ENCODE data around the gene TTLL10.
"Not testable (repeated sequence)": the region's sequence is repeated elsewhere in the genome, so short reads cannot be mapped to it uniquely, and the experiment has no call there.

The TTLL10 gene

DNA sequence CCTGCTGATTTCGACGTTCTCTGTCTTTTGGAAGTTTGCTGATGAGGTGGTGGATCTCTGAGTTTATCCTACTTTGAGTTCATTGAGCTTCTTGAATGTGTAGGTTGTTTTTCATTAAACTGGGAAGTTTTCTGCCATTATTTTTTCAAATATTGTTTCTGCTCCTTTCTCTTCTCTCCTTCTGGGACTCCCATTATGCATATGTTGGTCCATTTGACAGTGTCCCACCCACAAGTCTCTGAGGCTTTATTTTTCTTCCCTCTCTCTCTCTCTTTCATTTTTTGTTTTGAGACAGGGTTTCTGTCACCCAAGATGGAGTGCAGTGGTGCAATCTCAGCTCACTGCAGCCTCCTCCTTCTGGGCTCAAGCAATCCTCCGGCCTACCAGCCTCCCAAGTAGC lies 21.0 kb downstream of the TTLL10 start:
- DNase-seq, result no peak

GRCh38 chr1:1195726-1196125 lies 22.0 kb downstream of the TTLL10 start:
- DNase-seq, result not testable (repeated sequence)

DNA sequence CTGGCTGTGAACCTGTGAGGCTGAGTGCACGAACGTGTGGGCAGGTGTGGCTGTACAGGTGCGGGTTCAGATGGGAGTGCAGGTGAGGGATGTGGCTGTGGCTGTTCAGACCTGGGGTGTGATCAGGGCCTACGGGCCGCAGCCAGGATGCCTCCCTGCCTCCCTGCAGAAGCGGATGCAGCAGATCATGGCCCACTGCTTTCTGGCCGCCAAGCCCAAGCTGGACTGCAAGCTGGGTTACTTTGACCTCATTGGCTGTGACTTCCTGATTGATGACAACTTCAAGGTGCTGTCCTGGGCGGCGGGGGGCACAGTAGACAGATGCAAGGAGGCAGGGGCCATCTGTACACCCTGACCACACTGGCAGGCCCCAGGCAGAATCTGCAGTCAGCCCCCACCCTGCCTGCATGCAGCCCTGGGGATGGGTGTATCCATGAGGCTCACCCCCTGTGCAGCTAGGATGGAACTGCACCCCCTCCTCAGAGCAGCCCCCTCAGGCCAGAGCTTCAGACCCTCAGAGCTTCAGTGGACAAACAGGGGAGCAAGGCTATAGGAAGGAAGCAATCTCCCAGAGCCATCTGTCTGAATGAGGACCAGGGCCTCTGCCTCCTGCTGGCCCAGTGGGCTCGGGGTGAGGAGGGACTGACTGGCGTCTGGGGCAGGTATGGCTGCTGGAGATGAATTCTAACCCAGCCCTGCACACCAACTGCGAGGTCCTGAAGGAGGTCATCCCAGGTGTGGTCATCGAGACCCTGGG lies 22.9 kb downstream of the TTLL10 start:
- no peak for DNase-seq

DNA sequence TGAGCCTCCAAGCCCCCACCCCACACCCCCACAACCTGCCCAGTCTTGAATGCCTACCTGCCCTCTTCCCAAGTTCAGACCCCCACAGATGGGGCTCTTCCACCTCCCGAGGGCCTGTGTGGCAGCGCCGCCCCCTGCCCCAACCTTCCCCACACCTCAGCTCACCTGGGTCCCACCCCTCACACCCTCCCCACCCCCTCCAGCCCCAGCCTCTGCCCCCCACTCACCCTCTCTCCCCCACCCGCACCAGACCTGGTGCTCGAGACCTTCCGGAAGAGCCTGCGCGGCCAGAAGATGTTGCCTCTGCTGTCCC lies 23.5 kb downstream of the TTLL10 start:
- no peak for DNase-seq

DNA sequence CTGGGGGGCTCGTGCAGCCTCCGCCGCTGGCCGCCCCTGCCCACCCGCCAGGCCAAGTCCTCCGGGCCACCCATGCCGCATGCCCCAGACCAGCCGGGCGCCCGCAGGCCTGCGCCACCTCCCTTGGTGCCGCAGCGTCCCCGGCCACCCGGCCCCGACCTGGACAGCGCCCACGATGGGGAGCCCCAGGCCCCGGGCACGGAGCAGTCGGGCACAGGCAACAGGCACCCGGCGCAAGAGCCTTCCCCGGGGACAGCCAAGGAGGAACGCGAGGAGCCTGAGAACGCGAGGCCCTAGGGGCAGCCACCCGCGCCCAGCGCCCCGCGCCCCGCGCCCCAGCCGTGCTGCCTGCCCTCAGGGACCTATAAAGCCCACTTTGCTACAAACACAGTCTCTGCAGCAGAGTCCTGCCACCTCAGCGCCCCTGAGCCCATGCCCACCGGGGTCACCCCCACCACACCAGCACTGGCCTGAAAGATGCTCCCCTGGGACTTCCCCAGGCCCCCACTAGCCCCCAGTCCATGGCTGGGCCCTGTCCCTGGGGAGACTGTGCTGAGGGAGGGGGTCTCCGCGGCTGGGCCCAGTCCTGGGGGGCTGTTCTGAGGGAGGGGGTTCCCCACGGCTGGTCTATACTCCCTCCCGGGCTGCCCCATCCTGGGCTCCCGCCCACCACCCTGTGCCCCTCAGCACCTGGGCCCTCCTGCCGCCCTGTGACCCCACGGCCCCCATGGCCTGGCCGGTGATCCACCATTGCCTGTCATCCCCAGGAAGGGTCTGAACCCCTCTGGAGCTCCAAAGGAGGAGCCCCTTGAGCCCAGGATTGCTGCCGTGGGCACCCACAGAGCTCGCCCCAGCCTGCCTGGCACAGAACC lies 24.1 kb downstream of the TTLL10 start:
- DNase-seq, result no peak

GRCh38 chr1:1198423-1199140 lies 24.9 kb downstream of the TTLL10 start:
- no peak for DNase-seq

- DNase-seq, result no peak
Observed at GRCh38 chr1:1199141-1199960, 25.7 kb downstream of the TTLL10 start.

- no peak for DNase-seq
Observed at GRCh38 chr1:1199961-1200875, 26.5 kb downstream of the TTLL10 start.

- no peak for DNase-seq
Observed at GRCh38 chr1:1200876-1201810, 27.5 kb downstream of the TTLL10 start.

DNA sequence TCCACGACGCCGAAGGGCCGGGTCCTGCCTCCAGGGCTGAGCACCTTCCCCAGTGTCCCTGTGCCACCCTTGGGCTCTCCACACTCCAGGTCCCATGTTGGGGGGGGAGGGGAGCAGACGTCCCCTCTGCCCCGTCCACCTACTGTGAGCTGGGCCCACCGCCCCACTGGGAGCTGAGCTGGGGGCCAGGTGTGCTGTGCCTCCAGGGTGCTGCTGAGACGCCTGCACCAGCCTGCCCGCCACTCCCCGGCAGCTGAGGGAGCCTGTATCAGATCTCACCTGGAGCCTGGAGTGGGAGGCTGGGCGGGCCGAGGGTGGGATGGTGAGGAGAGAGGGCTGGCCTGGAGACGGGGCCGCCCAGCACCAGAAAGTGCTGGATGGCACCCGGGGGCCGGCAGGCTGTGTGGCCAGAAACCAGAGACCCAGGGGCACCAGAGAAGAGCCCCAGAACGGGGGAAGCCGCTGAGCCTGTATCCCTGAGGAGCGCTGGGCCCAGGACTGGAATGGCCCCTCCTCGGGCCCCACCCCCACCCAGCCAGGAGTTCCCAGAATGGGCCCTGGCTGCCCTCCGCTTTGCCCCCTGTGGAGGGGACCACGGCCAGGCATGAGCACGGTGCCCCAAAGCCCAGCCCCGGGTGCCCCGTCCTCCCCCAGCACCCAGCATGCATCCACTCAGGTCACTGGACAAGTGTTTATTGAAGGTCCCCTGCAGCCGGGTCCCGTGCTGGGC lies 29.3 kb downstream of the TTLL10 start:
- no peak for DNase-seq

GRCh38 chr1:1203561-1204424 lies 30.1 kb downstream of the TTLL10 start:
- no peak for DNase-seq

GRCh38 chr1:1204425-1204920 lies 30.8 kb downstream of the TTLL10 start:
- DNase-seq, result no peak

DNA sequence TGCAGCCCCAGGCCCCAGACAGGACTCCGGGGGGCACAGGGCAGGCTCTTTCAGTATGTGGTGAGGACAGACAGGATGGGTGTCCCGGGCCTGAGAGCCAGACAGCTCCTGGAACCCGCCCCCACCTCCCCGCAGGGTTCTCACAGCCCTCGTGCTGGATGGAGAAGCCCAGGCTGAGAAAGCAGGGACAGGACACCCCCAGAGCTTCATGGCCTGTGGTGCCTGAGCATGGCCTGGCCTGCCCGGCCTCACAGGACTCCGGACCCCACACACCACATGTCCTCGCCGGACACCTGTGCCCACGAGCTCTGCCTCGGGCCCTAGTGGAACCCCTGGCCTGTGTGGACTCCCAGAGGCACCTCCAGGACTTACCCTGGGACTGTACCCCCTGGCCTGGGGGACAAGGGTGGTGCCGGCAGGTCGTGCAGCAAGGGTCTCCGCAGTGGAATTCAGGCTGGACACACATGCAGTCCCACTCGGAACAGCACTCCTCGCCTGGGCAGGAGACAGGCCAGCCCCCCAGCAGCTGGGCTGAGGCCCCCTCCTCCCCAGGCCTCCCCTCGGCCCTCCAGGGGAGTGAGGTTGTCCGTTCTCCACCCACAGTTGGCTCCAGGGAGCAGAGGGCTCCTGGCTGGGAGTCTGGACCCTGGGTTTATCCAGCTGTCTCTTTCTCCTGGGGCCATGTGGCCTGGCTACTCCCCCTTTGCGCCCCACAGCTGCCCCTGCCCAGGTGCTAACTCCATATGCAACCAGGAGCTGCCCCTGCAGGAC lies 31.5 kb downstream of the TTLL10 start:
- DNase-seq, result no peak

- DNase-seq, result no peak
Observed at GRCh38 chr1:1205769-1206375, 32.2 kb downstream of the TTLL10 start.

DNA sequence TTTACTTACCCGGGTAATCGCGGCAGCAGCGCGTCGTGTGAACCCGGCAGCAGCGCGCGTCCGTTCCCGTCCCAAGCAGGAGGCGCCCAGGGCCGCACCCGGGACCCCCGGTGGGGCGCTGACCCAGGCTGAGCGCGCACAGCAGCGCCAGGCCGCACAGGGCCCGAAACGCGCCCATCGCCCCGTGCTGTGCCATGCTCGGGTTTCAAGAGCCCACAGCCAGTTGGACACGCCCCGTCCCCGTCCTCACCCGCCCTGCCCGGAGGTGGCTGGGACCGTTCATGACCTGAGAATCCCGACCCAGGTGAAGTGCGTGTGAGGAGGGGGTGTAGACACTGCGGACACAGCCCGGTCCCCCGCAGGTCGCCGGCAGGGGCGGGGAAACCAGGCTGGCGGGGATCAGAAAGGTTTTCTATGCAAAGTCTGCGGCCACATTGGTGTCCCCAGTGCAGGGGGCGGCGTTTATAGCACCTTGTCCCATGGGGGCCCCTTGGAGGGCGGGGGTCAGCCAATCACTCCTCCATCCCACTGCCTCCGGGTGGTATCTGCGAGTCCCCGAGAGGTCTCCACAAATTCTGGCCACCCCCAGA lies 32.8 kb downstream of the TTLL10 start, which contains the start of gene TNFRSF18:
Gene TNFRSF18 (minus strand): TSS at position 217 of the 590 bp plus-strand sequence. CDS start 21 bp downstream, at position 196.
- DNase-seq, result no peak

DNA sequence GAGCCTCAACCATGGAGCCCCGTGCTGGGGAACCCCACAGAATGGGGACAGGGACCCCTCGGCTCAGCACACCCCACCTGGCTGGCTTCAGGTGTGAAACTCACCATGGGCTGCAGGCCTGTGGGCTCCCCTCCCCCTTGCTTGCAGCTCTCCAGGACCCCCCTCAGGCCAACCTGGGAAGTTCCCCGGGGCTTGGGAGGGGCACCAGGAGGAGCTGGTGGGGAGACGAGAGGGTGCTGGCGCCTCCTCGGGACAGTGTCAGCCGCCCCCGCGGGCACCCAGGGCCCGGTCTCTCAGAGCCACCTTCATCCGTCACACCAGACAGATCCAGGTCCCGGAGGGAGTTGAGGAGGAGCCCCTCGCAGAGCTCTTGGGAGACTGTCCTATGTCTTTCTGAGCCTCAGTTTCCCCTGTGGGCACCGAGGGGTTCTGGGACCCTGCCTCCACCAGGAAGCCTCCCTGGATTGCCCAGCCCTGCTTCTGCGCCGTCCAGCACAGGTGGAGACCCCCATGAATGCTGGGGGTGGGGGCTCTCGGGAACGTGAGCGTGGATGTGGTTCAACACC lies 33.4 kb downstream of the TTLL10 start:
- no peak for DNase-seq

- DNase-seq, result no peak
Observed at GRCh38 chr1:1207571-1207892, 33.9 kb downstream of the TTLL10 start.
